ENCODE measurements around the gene UBR4.

The UBR4 gene

GRCh38 chr1:19033926-19034680 is 176.0 kb downstream of the UBR4 start:
- DNase-seq (ENCODE audit: extremely low spot score), result no peak
- ChIA-PET POLR2A (no interaction called here), CTCF (no interaction called here)
- TF ChIP-seq BHLHE40 (IDR thresholded peaks at IDR 0.05; ENCODE audit: borderline replicate concordance), result no peak
- TF ChIP-seq, protein P1, sequence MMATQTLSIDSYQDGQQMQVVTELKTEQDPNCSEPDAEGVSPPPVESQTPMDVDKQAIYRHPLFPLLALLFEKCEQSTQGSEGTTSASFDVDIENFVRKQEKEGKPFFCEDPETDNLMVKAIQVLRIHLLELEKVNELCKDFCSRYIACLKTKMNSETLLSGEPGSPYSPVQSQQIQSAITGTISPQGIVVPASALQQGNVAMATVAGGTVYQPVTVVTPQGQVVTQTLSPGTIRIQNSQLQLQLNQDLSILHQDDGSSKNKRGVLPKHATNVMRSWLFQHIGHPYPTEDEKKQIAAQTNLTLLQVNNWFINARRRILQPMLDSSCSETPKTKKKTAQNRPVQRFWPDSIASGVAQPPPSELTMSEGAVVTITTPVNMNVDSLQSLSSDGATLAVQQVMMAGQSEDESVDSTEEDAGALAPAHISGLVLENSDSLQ (IDR thresholded peaks at IDR 0.05), result no peak
- no peak for TF ChIP-seq L3MBTL2 (conservative IDR thresholded peaks at IDR 0.05)
- no peak for TF ChIP-seq ARNT (IDR thresholded peaks at IDR 0.05)
- TF ChIP-seq FOXA1 (IDR thresholded peaks at IDR 0.05), result no peak
- TF ChIP-seq ZNF384 (IDR thresholded peaks at IDR 0.05), result no peak
- TF ChIP-seq FOXM1 (IDR thresholded peaks at IDR 0.05; ENCODE audit: borderline replicate concordance), result no peak
- TF ChIP-seq SUZ12 (IDR thresholded peaks at IDR 0.05), result no peak
- TF ChIP-seq FOXK2 (IDR thresholded peaks at IDR 0.05), result no peak
- TF ChIP-seq HDGF (IDR thresholded peaks at IDR 0.05; ENCODE audit: borderline replicate concordance), result no peak
- no peak for TF ChIP-seq ELF4 (IDR thresholded peaks at IDR 0.05)
- no peak for TF ChIP-seq LEF1 (IDR thresholded peaks at IDR 0.05; ENCODE audit: borderline replicate concordance)
- TF ChIP-seq TARDBP (IDR thresholded peaks at IDR 0.05), result no peak
- TF ChIP-seq CTBP1 (IDR thresholded peaks at IDR 0.05; ENCODE audit: borderline replicate concordance), result no peak
- no peak for TF ChIP-seq NFRKB (IDR thresholded peaks at IDR 0.05)
- no peak for TF ChIP-seq SP1 (IDR thresholded peaks at IDR 0.05)

- DNase-seq (ENCODE audit: extremely low spot score), result no peak
- no peak for TF ChIP-seq FOXK2 (IDR thresholded peaks at IDR 0.05)
- no peak for TF ChIP-seq L3MBTL2 (conservative IDR thresholded peaks at IDR 0.05)
- no peak for TF ChIP-seq LEF1 (IDR thresholded peaks at IDR 0.05; ENCODE audit: borderline replicate concordance)
- no peak for TF ChIP-seq SUZ12 (IDR thresholded peaks at IDR 0.05)
- TF ChIP-seq ZNF384 (IDR thresholded peaks at IDR 0.05), result no peak
- TF ChIP-seq CTBP1 (IDR thresholded peaks at IDR 0.05; ENCODE audit: borderline replicate concordance), result no peak
- no peak for TF ChIP-seq TARDBP (IDR thresholded peaks at IDR 0.05)
- TF ChIP-seq BHLHE40 (IDR thresholded peaks at IDR 0.05; ENCODE audit: borderline replicate concordance), result no peak
- TF ChIP-seq ELF4 (IDR thresholded peaks at IDR 0.05), result no peak
- TF ChIP-seq, protein P1 (IDR thresholded peaks at IDR 0.05), result no peak
- no peak for TF ChIP-seq FOXM1 (IDR thresholded peaks at IDR 0.05; ENCODE audit: borderline replicate concordance)
- no peak for TF ChIP-seq ARNT (IDR thresholded peaks at IDR 0.05)
- no peak for TF ChIP-seq NFRKB (IDR thresholded peaks at IDR 0.05)
- no peak for TF ChIP-seq FOXA1 (IDR thresholded peaks at IDR 0.05)
- CTCF ChIA-PET, result no interaction called here
- POLR2A ChIA-PET, result no interaction called here
Measured at GRCh38 chr1:19033515-19033839, 176.6 kb downstream of the UBR4 start.

- TF ChIP-seq, protein P1 (IDR thresholded peaks at IDR 0.05), result no peak
- no peak for TF ChIP-seq BHLHE40 (IDR thresholded peaks at IDR 0.05; ENCODE audit: borderline replicate concordance)
- no peak for TF ChIP-seq ZNF384 (IDR thresholded peaks at IDR 0.05)
- no peak for TF ChIP-seq ELF4 (IDR thresholded peaks at IDR 0.05)
- TF ChIP-seq CTBP1 (IDR thresholded peaks at IDR 0.05; ENCODE audit: borderline replicate concordance), result no peak
- no peak for TF ChIP-seq NFRKB (IDR thresholded peaks at IDR 0.05)
- TF ChIP-seq TARDBP (IDR thresholded peaks at IDR 0.05), result no peak
- no peak for TF ChIP-seq FOXM1 (IDR thresholded peaks at IDR 0.05; ENCODE audit: borderline replicate concordance)
- no peak for TF ChIP-seq FOXK2 (IDR thresholded peaks at IDR 0.05)
- no peak for TF ChIP-seq HDGF (IDR thresholded peaks at IDR 0.05; ENCODE audit: borderline replicate concordance)
- TF ChIP-seq SUZ12 (IDR thresholded peaks at IDR 0.05), result no peak
- no peak for TF ChIP-seq FOXA1 (IDR thresholded peaks at IDR 0.05)
- TF ChIP-seq ARNT (IDR thresholded peaks at IDR 0.05), result no peak
- no peak for TF ChIP-seq L3MBTL2 (conservative IDR thresholded peaks at IDR 0.05)
- no peak for TF ChIP-seq SP1 (IDR thresholded peaks at IDR 0.05)
- no peak for TF ChIP-seq LEF1 (IDR thresholded peaks at IDR 0.05; ENCODE audit: borderline replicate concordance)
- POLR2A ChIA-PET, result interaction anchor here (1.1 kb wide), 1 partner anchor 11 kb away, joined by 3 read pairs; no protein-coding TSS in a partner anchor
- CTCF ChIA-PET, result no interaction called here
- DNase-seq (ENCODE audit: extremely low spot score), result no peak
Measured at GRCh38 chr1:19032701-19033514, 177.2 kb downstream of the UBR4 start.

- DNase-seq (ENCODE audit: extremely low spot score), result no peak
- ChIA-PET POLR2A (interaction anchor here (1.1 kb wide), 1 partner anchor 11 kb away, joined by 3 read pairs; no protein-coding TSS in a partner anchor), CTCF (no interaction called here)
- TF ChIP-seq SP1 (IDR thresholded peaks at IDR 0.05) (no peak), LEF1 (IDR thresholded peaks at IDR 0.05; ENCODE audit: borderline replicate concordance) (no peak), TARDBP (IDR thresholded peaks at IDR 0.05) (no peak), ELF4 (IDR thresholded peaks at IDR 0.05) (no peak), FOXM1 (IDR thresholded peaks at IDR 0.05; ENCODE audit: borderline replicate concordance) (no peak), CTBP1 (IDR thresholded peaks at IDR 0.05; ENCODE audit: borderline replicate concordance) (no peak), ZNF384 (IDR thresholded peaks at IDR 0.05) (no peak), FOXK2 (IDR thresholded peaks at IDR 0.05) (no peak), FOXA1 (IDR thresholded peaks at IDR 0.05) (no peak), BHLHE40 (IDR thresholded peaks at IDR 0.05; ENCODE audit: borderline replicate concordance) (no peak), HDGF (IDR thresholded peaks at IDR 0.05; ENCODE audit: borderline replicate concordance) (no peak), SUZ12 (IDR thresholded peaks at IDR 0.05) (no peak), L3MBTL2 (conservative IDR thresholded peaks at IDR 0.05) (no peak)
- TF ChIP-seq, protein P1 (IDR thresholded peaks at IDR 0.05), result no peak
Measured at GRCh38 chr1:19032413-19032695, 177.7 kb downstream of the UBR4 start.
